Upper lobe of left lung (tissue), 4 donors: ENCODE results near the gene HNRNPL.

Experiments used
- POLR2AphosphoS5 ChIP-seq, 2 donors: sonication (generic); formaldehyde crosslinking; IDR thresholded peaks; one replicate each; pipeline ENCODE4 v1.5.1; 2017; ENCODE audit warnings: antibody characterized with exemption in 2 of 2
- TF ChIP-seq, protein P1 (sequence below), 6 experiments: fragments of 450-650 bp in 4 of 6; fragments of 200-600 bp in 2 of 6; sonication (generic) in 2 of 6; IDR thresholded peaks; one replicate each; pipeline ENCODE4 v1.5.1; 2016 to 2019; ENCODE audit warnings: antibody characterized with exemption in 6 of 6

DNA sequence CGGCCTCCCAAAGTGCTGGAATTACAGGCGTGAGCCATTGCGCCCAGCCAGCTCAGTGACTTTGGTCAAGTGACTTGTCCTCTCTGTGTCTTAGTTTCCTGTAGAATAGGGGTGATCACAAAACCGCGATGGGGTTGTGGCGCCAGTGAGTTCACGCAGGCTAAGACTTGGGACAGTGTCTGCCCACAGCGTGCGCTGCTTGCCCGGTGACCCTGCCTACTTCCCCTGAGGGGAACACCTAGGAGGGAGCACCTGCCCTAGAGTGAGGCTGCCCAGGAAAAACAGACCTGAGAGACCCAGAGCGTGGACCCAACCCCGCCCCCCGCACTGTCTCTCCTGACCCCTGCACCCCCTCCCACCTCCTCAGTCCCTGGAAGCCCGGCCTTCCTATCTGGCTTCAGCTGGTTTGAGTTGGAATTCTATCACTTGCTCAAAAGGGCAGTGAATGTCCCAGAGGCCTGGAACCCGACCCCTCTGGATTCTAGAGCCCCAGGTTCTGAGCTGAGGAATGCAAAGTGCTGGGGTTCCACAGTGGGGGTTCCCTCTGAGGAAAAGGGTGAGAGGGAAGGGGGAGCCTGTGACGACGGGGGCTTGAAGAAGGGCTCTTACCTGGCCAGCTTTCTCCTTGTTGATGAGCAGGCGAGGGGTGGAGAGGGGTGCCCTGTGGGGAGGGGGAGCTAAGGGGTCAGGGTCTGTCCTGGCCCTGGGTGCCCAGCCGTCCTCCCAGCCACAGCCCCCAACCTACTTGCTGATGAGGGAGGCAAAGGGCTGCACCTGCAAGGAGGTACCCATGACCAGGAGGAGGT lies 30.5 kb upstream of the HNRNPL start:
- TF ChIP-seq, protein P1, sequence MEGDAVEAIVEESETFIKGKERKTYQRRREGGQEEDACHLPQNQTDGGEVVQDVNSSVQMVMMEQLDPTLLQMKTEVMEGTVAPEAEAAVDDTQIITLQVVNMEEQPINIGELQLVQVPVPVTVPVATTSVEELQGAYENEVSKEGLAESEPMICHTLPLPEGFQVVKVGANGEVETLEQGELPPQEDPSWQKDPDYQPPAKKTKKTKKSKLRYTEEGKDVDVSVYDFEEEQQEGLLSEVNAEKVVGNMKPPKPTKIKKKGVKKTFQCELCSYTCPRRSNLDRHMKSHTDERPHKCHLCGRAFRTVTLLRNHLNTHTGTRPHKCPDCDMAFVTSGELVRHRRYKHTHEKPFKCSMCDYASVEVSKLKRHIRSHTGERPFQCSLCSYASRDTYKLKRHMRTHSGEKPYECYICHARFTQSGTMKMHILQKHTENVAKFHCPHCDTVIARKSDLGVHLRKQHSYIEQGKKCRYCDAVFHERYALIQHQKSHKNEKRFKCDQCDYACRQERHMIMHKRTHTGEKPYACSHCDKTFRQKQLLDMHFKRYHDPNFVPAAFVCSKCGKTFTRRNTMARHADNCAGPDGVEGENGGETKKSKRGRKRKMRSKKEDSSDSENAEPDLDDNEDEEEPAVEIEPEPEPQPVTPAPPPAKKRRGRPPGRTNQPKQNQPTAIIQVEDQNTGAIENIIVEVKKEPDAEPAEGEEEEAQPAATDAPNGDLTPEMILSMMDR (IDR thresholded peaks at IDR 0.05) = no peak
- TF ChIP-seq POLR2AphosphoS5 (IDR thresholded peaks at IDR 0.05) = no peak
